Smooth muscle cell (in vitro differentiated cells): ENCODE data around the gene GPR37. TPM values are rescaled to one million over a fixed set of nuclear protein-coding genes. Genes with fewer than 3 reads are reported as not detected.

Source experiments
- DNase-seq: peaks from one replicate; lab custom pipeline; 2025; ENCODE audit not compliant: unreplicated experiment; lab: John Stamatoyannopoulos, UW
- H2AFZ ChIP-seq: fragments of 200-600 bp; sonication (generic); 2 replicates; pipeline ENCODE4 v1.6.0; 2016; ENCODE audit warnings: antibody characterized with exemption, low read depth, mild to moderate bottlenecking
- H3F3A ChIP-seq: fragments of 200-600 bp; sonication (generic); 2 replicates; pipeline ENCODE4 v1.6.0; 2017; ENCODE audit warnings: antibody characterized with exemption, low read depth
- H3K27ac ChIP-seq: fragments of 200-600 bp; sonication (generic); 2 replicates; pipeline ENCODE4 v1.5.1; 2016; ENCODE audit warnings: low read depth, mild to moderate bottlenecking
- H3K27me3 ChIP-seq: fragments of 200-600 bp; sonication (generic); 2 replicates; pipeline ENCODE4 v1.6.1; 2016; ENCODE audit warnings: low read depth, mild to moderate bottlenecking
- H3K36me3 ChIP-seq: fragments of 200-600 bp; sonication (generic); 2 replicates; pipeline ENCODE4 v1.5.1; 2016; ENCODE audit warnings: low read depth
- H3K4me1 ChIP-seq: fragments of 200-600 bp; sonication (generic); 2 replicates; pipeline ENCODE4 v1.5.1; 2016; ENCODE audit warnings: low read depth
- H3K4me2 ChIP-seq: fragments of 200-600 bp; sonication (generic); 2 replicates; pipeline ENCODE4 v1.6.0; 2016; ENCODE audit warnings: mild to moderate bottlenecking
- H3K4me3 ChIP-seq: fragments of 200-600 bp; sonication (generic); 2 replicates; pipeline ENCODE4 v1.5.1; 2016; ENCODE audit warnings: mild to moderate bottlenecking
- H3K79me2 ChIP-seq: fragments of 200-600 bp; sonication (generic); 2 replicates; pipeline ENCODE4 v1.6.0; 2016; ENCODE audit warnings: low read depth, mild to moderate bottlenecking
- H3K9ac ChIP-seq: fragments of 200-600 bp; sonication (generic); 2 replicates; pipeline ENCODE4 v1.6.0; 2016; ENCODE audit warnings: low read depth
- H3K9me3 ChIP-seq: fragments of 200-600 bp; sonication (generic); replicated peaks from 2 replicates; pipeline ENCODE4 v1.5.1; 2016; ENCODE audit warnings: low read depth
- H4K20me1 ChIP-seq: fragments of 200-600 bp; sonication (generic); 2 replicates; pipeline ENCODE4 v1.6.0; 2016; ENCODE audit warnings: low read depth
- WGBS: methylation state at CpG from one replicate; pipeline ENCODE4 v1.1.7; 2016; ENCODE audit warnings: low lambda C conversion rate; 5-methylcytosine and 5-hydroxymethylcytosine counted together
- polyA plus RNA-seq: library from polyadenylated mRNA; unstranded; fragments of >200 nt; fragmentation: Nextera tagmentation; extraction: Ambion mirVana; gene quantifications from 2 replicates; pipeline ENCODE4 v1.2.1, GENCODE V29; 2016
- total RNA-seq: library from RNA; depleted of rRNA; stranded (reverse); fragments of >200 nt; gene quantifications from 2 replicates; pipeline ENCODE4 v1.2.3, GENCODE V29; 2014
- TF ChIP-seq, protein P1 (sequence below): fragments of 200-600 bp; sonication (generic); IDR thresholded peaks from 2 replicates; pipeline ENCODE4 v1.5.1; 2017; ENCODE audit warnings: borderline replicate concordance, mild to moderate bottlenecking, antibody characterized with exemption; ENCODE audit not compliant: insufficient read depth, poor library complexity, severe bottlenecking

The GPR37 gene
- total and polyA plus RNA-seq, 2 experiments from 2014 or later, result 0.38 to 1.3 TPM

DNA sequence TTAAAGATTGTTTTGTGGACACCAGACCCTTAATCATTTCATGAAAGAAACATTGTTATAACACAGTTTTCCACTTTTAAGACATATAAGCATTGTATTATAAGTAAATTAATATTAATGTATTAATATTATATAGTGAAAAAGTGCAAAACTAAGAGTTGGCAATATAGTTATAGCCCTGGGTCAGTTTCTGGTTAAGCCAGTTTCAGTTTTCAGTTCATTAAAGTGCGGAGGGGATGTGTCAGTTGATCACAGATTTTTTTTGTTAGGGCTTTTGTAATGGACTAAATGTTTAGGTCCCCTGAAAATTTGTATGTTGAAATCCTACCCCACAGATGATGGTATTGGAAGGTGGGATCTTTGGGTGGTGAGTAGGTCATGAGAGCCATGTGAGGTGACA, 45.7 kb upstream of the GPR37 start:
- Histone ChIP-seq H3K9me3 (no peaks in the 10 kb centered on the region), H2AFZ (no peak overlapping the region), H3K79me2 (no peaks in the 10 kb centered on the region), H3K27ac (no peak overlapping the region), H3K9ac (no peak overlapping the region), H3F3A (no peaks in the 10 kb centered on the region), H3K4me3 (no peak overlapping the region), H3K27me3 (no peaks in the 10 kb centered on the region), H3K36me3 (no peaks in the 10 kb centered on the region), H4K20me1 (no peaks in the 10 kb centered on the region), H3K4me2 (no peak overlapping the region), H3K4me1 (peaks cover 7% of the 10 kb centered on the region)
- TF ChIP-seq, protein P1, sequence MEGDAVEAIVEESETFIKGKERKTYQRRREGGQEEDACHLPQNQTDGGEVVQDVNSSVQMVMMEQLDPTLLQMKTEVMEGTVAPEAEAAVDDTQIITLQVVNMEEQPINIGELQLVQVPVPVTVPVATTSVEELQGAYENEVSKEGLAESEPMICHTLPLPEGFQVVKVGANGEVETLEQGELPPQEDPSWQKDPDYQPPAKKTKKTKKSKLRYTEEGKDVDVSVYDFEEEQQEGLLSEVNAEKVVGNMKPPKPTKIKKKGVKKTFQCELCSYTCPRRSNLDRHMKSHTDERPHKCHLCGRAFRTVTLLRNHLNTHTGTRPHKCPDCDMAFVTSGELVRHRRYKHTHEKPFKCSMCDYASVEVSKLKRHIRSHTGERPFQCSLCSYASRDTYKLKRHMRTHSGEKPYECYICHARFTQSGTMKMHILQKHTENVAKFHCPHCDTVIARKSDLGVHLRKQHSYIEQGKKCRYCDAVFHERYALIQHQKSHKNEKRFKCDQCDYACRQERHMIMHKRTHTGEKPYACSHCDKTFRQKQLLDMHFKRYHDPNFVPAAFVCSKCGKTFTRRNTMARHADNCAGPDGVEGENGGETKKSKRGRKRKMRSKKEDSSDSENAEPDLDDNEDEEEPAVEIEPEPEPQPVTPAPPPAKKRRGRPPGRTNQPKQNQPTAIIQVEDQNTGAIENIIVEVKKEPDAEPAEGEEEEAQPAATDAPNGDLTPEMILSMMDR, result no peak
- WGBS, result 94% methylated on average over 1 of the region's 1 CpG
- no peak for DNase-seq

DNA sequence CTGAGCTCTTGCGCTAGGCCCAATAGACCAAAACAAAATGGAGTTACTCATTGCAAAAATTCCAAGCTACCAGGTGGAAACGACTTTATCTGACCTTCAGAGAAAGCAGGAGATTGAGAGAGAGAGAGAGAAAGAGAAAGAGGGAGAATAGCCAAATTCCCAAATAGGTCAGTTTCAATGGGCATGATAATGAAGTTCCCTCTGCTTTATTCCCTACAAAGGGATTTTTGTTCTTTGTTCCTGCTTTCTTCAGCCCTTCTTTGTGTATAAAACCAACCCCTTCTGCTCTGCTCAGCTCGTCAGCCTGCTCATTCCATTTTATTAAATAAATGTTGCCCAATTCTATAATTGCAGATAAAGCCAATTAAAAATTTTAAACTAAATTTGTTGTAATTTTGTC, 45.0 kb upstream of the GPR37 start:
- Histone ChIP-seq H3F3A (no peaks in the 10 kb centered on the region), H3K36me3 (no peaks in the 10 kb centered on the region), H3K4me2 (no peak overlapping the region), H3K4me3 (no peak overlapping the region), H4K20me1 (no peaks in the 10 kb centered on the region), H3K27me3 (no peaks in the 10 kb centered on the region), H3K4me1 (peaks cover 7% of the 10 kb centered on the region), H2AFZ (no peak overlapping the region), H3K9me3 (no peaks in the 10 kb centered on the region), H3K27ac (no peak overlapping the region), H3K79me2 (no peaks in the 10 kb centered on the region), H3K9ac (no peak overlapping the region)
- no peak for DNase-seq
- 71% methylated on average over 3 of the region's 3 CpGs for WGBS
- TF ChIP-seq, protein P1, result no peak

GRCh38 chr7:124808206-124808605, 42.6 kb upstream of the GPR37 start:
- H3K36me3 ChIP-seq, result no peaks in the 10 kb centered on the region

More at GRCh38 chr7:124808206-124808605, 42.6 kb upstream of the GPR37 start:
- Histone ChIP-seq H3K9ac (no peak overlapping the region), H4K20me1 (no peaks in the 10 kb centered on the region), H3K4me2 (no peak overlapping the region), H3K79me2 (no peaks in the 10 kb centered on the region), H3K27me3 (no peaks in the 10 kb centered on the region), H3F3A (no peaks in the 10 kb centered on the region), H3K27ac (no peak overlapping the region), H3K4me1 (peaks cover 7% of the 10 kb centered on the region), H3K4me3 (no peak overlapping the region), H2AFZ (no peak overlapping the region), H3K9me3 (no peaks in the 10 kb centered on the region)
- DNase-seq, result no peak
- 90% methylated on average over 5 of the region's 5 CpGs for WGBS
- TF ChIP-seq, protein P1, result no peak
